Panc1 (cell line): ENCODE results near the gene ATXN7L3. TPM values are rescaled to one million over a fixed set of nuclear protein-coding genes. Genes with fewer than 3 reads are reported as not detected.
"Not testable (repeated sequence)": the region's sequence is repeated elsewhere in the genome, so short reads cannot be mapped to it uniquely, and the experiment has no call there.

ENCODE experiments used
- ATAC-seq: fragments of 200-7000 bp; cut with Tn5 transposase; 2 replicates; pipeline ENCODE4 v1.9.1; 2020; ENCODE audit warnings: mild to moderate bottlenecking, moderate library complexity
- BruUV-seq: library from RNA; stranded (reverse); fragments of 400-500 nt; replicated peaks from 2 replicates; lab custom pipeline; 2021; lab: Mats Ljungman, UMichigan
- CTCF ChIA-PET: fragments of 300-600 bp; sonication (Branson Sonifier 250); formaldehyde crosslinking; loops from one replicate; lab custom pipeline; 2022; ENCODE audit warnings: antibody characterized with exemption; lab: Charles Lee
- POLR2A ChIA-PET: fragments of 300-600 bp; sonication (Branson Sonifier 250); formaldehyde crosslinking; loops from one replicate; lab custom pipeline; 2022; ENCODE audit warnings: antibody characterized with exemption; lab: Charles Lee
- DNase-seq: peaks from one replicate; pipeline ENCODE4 v3.0.0-alpha.2; 2010; ENCODE audit warnings: low read depth, low spot score
- H3K27ac ChIP-seq: 2 replicates; pipeline ENCODE4 v1.5.1; 2011; ENCODE audit warnings: mild to moderate bottlenecking, low read length, inconsistent platforms
- H3K27me3 ChIP-seq: fragments of 200-500 bp; sonication (Bioruptor generic); 2 replicates; pipeline ENCODE4 v1.6.0; 2014; ENCODE audit warnings: low read length, inconsistent platforms; ENCODE audit not compliant: control insufficient read depth, insufficient read depth
- H3K36me3 ChIP-seq: fragments of 200-500 bp; sonication (Bioruptor generic); 2 replicates; pipeline ENCODE4 v1.5.1; 2014; ENCODE audit warnings: inconsistent platforms, mild to moderate bottlenecking, low read length, moderate library complexity; ENCODE audit not compliant: control insufficient read depth, insufficient read depth
- H3K4me1 ChIP-seq: 2 replicates; pipeline ENCODE4 v1.5.1; 2011; ENCODE audit warnings: inconsistent platforms, mild to moderate bottlenecking, low read length, moderate library complexity; ENCODE audit not compliant: control insufficient read depth, insufficient read depth
- H3K4me3 ChIP-seq, 2 experiments: 2 replicates each; pipeline ENCODE4 v1.5.1; 2011 to 2012; ENCODE audit warnings: low read depth in 2 of 2, low read length in 2 of 2, mild to moderate bottlenecking in 2 of 2, inconsistent platforms in 1 of 2, moderate library complexity in 1 of 2
- H3K9me3 ChIP-seq: fragments of 200-500 bp; sonication (Bioruptor generic); 2 replicates; pipeline ENCODE4 v1.5.1; 2014; ENCODE audit warnings: low read depth, mild to moderate bottlenecking, inconsistent platforms, low read length, moderate library complexity; ENCODE audit not compliant: control insufficient read depth, insufficient read depth
- POLR2AphosphoS5 ChIP-seq: IDR thresholded peaks from 2 replicates; pipeline ENCODE4 v1.6.1; 2012; ENCODE audit warnings: mild to moderate bottlenecking, low read depth, low read length, moderate library complexity
- SIN3A ChIP-seq: IDR thresholded peaks from 2 replicates; pipeline ENCODE4 v1.6.1; 2012; ENCODE audit warnings: low read depth, mild to moderate bottlenecking, low read length, moderate library complexity, borderline replicate concordance; ENCODE audit not compliant: insufficient read depth
- TCF7L2 ChIP-seq: IDR thresholded peaks from 2 replicates; pipeline ENCODE4 v1.6.1; 2011; ENCODE audit warnings: mild to moderate bottlenecking, low read depth, low read length, inconsistent platforms
- in situ Hi-C: cut with HindIII; loops from 2 replicates; pipeline ENCODE4 v1.10.0; 2016; ENCODE audit warnings: low sequenced_read_pairs, low pct_unique_long_range_greater_than_20kb
- intact Hi-C: fragments of 100-400 bp; cut with micrococcal nuclease; formaldehyde crosslinking; loops from one replicate; pipeline ENCODE4 v1.10.0; 2022; ENCODE audit not compliant: unreplicated experiment
- total RNA-seq: library from RNA; stranded (reverse); gene quantifications from one replicate; pipeline ENCODE4 v1.2.1, GENCODE V29; 2021; ENCODE audit not compliant: unreplicated experiment
- TF ChIP-seq, protein P1 (sequence below): fragments of 450-650 bp; IDR thresholded peaks from 2 replicates; pipeline ENCODE4 v1.5.1; 2017; ENCODE audit warnings: mild to moderate bottlenecking
- TF ChIP-seq, protein P2 (sequence below), 2 experiments: IDR thresholded peaks; 2 replicates each; pipeline ENCODE4 v1.6.1; 2011 to 2012; ENCODE audit warnings: low read depth in 2 of 2, control low read depth in 1 of 2, low read length in 1 of 2, mild to moderate bottlenecking in 1 of 2, moderate library complexity in 1 of 2; ENCODE audit not compliant: insufficient read depth in 1 of 2

ATXN7L3 gene
- total RNA-seq, 1 experiment from 2014 or later: 69.8 TPM

DNA sequence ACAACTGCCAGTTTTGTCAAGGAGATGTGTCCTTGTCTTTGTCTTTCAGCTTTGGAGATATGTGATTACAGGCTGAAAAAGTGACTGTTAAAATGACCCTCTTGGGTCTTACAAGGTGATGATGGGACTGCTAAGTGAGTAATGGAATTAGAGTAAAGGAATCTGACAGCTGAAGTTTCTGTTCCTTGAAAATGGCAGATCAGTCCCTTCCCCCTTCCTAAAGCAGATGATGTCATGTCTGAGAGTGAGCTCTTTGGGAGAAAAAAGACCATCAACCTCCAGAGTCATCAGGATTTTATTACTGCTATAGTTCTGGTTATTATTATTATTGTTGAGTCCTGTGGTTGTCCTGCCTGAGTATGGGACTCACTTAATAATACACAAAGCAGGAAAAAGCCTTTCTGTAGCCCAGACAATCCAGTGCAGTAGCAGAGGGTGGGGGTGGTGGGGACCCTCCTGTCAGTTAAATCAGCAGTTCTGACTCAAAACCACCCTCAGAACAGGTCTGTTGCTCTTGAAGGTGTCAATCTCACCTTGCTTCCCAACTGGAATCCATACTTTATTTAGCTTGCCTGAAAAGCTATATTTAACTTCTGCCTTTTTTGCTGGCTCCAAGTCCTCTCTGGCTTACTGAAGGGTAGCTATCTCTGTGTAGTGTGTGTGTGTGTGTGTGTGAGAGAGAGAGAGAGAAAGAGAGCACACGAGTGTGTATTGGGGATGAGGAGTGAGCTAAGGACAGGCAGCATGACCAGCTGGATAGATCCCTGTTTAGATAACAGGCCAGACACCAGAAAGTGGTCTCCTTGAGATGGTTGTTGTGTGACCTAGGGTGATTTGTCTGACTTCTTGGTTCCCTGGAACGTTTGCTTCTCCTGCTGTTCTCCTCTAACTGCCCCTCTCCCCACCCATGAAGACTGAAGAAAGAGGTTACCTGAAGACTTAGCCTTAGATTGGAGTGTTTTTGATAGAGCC lies 53.0 kb downstream of the ATXN7L3 start:
- Histone ChIP-seq H3K27ac (no peak overlapping the region), H3K27me3 (no peaks in the 10 kb centered on the region), H3K36me3 (no peaks in the 10 kb centered on the region; the same call in 1 of the 2 replicates), H3K4me3 (no peak overlapping the region), H3K9me3 (no peaks in the 10 kb centered on the region), H3K4me1 (no peaks in the 10 kb centered on the region)
- ChIA-PET CTCF (no interaction called here), POLR2A (no interaction called here)
- no peak for ATAC-seq
- in situ Hi-C loops (no loop called here), intact Hi-C loops (no loop called here)
- TF ChIP-seq, protein P1, sequence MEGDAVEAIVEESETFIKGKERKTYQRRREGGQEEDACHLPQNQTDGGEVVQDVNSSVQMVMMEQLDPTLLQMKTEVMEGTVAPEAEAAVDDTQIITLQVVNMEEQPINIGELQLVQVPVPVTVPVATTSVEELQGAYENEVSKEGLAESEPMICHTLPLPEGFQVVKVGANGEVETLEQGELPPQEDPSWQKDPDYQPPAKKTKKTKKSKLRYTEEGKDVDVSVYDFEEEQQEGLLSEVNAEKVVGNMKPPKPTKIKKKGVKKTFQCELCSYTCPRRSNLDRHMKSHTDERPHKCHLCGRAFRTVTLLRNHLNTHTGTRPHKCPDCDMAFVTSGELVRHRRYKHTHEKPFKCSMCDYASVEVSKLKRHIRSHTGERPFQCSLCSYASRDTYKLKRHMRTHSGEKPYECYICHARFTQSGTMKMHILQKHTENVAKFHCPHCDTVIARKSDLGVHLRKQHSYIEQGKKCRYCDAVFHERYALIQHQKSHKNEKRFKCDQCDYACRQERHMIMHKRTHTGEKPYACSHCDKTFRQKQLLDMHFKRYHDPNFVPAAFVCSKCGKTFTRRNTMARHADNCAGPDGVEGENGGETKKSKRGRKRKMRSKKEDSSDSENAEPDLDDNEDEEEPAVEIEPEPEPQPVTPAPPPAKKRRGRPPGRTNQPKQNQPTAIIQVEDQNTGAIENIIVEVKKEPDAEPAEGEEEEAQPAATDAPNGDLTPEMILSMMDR: no peak
- no peak for TF ChIP-seq TCF7L2
- no peak for TF ChIP-seq POLR2AphosphoS5
- TF ChIP-seq, protein P2, sequence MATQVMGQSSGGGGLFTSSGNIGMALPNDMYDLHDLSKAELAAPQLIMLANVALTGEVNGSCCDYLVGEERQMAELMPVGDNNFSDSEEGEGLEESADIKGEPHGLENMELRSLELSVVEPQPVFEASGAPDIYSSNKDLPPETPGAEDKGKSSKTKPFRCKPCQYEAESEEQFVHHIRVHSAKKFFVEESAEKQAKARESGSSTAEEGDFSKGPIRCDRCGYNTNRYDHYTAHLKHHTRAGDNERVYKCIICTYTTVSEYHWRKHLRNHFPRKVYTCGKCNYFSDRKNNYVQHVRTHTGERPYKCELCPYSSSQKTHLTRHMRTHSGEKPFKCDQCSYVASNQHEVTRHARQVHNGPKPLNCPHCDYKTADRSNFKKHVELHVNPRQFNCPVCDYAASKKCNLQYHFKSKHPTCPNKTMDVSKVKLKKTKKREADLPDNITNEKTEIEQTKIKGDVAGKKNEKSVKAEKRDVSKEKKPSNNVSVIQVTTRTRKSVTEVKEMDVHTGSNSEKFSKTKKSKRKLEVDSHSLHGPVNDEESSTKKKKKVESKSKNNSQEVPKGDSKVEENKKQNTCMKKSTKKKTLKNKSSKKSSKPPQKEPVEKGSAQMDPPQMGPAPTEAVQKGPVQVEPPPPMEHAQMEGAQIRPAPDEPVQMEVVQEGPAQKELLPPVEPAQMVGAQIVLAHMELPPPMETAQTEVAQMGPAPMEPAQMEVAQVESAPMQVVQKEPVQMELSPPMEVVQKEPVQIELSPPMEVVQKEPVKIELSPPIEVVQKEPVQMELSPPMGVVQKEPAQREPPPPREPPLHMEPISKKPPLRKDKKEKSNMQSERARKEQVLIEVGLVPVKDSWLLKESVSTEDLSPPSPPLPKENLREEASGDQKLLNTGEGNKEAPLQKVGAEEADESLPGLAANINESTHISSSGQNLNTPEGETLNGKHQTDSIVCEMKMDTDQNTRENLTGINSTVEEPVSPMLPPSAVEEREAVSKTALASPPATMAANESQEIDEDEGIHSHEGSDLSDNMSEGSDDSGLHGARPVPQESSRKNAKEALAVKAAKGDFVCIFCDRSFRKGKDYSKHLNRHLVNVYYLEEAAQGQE (IDR thresholded peaks at IDR 0.05; ENCODE audit: insufficient read depth in 1 of 2, low read depth in 2 of 2, low read length in 1 of 2): no peak
- no peak for TF ChIP-seq SIN3A
- DNase-seq: no peak
- no TSS peak for BruUV-seq

DNA sequence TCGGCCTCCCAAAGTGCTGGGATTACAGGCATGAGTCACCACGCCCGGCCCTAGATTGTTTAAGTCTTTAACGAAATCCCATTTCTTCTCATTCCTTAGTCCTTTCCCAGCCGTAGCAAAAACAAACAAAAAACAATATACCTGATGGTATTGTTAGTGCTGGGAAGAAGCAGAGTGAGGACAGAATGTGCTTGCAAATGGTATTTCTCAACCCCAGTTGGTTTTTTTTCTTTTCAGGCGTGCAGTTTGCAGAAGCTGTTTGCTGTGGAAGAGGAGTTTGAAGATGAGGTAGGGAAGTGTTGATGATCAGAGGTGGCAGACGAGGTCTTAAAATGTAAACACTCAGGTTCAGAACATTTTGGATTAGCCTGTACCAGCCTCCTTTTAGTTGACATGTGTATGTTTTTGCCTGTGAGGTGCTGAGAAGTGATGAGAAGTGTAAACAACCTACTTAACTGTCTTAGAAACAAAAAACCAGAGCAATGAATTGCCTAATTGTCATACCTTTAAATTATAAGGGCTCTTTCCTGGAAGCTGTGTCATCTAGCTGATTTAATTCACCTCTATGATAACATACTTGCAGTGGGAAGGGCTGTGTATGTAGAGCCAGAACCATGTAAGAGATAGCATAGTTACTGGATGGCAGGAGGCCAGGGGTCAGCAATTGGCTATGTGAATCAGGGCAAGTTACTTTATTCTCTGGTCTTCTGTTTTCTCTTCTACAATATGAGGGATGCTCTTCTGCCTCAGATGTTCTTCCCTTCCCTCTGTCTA lies 54.5 kb downstream of the ATXN7L3 start:
- TF ChIP-seq TCF7L2: no peak
- TF ChIP-seq, protein P2 (IDR thresholded peaks at IDR 0.05; ENCODE audit: insufficient read depth in 1 of 2, low read depth in 2 of 2, low read length in 1 of 2): no peak
- intact Hi-C loops (no loop called here), in situ Hi-C loops (no loop called here)
- no peak overlapping the region for H3K4me3 ChIP-seq
- ChIA-PET CTCF (interaction anchor here (0.6 to 0.7 kb wide), 2 partner anchors 201 to 214 kb away, joined by 3 to 6 read pairs; no protein-coding TSS in a partner anchor), POLR2A (interaction anchor here (0.6 kb wide), 1 partner anchor 1802 kb away, joined by 6 read pairs; no protein-coding TSS in a partner anchor)
- H3K27ac ChIP-seq: no peak overlapping the region
- DNase-seq: no peak
- H3K36me3 ChIP-seq: no peaks in the 10 kb centered on the region; the same call in 1 of the 2 replicates
- H3K9me3 ChIP-seq: no peaks in the 10 kb centered on the region
- H3K27me3 ChIP-seq: no peaks in the 10 kb centered on the region
- BruUV-seq: TSS peak; percentile 33
- H3K4me1 ChIP-seq: no peaks in the 10 kb centered on the region
- ATAC-seq: no peak

GRCh38 chr17:44143921-44144320 lies 55.8 kb downstream of the ATXN7L3 start:
- H3K36me3 ChIP-seq, BruUV-seq, in situ Hi-C loops, H3K27me3 ChIP-seq, DNase-seq, ATAC-seq, H3K9me3 ChIP-seq, H3K27ac ChIP-seq, H3K4me1 ChIP-seq, CTCF ChIA-PET, intact Hi-C loops, POLR2A ChIA-PET, H3K4me3 ChIP-seq: not testable (repeated sequence)
